Smooth muscle cell (in vitro differentiated cells): ENCODE measurements around the gene ABCA3. TPM values are rescaled to one million over a fixed set of nuclear protein-coding genes. Genes with fewer than 3 reads are reported as not detected.

ENCODE experiments used
- DNase-seq: peaks from one replicate; lab custom pipeline; 2025; ENCODE audit not compliant: unreplicated experiment; lab: John Stamatoyannopoulos, UW
- H2AFZ ChIP-seq: fragments of 200-600 bp; sonication (generic); 2 replicates; pipeline ENCODE4 v1.6.0; 2016; ENCODE audit warnings: antibody characterized with exemption, low read depth, mild to moderate bottlenecking
- H3F3A ChIP-seq: fragments of 200-600 bp; sonication (generic); 2 replicates; pipeline ENCODE4 v1.6.0; 2017; ENCODE audit warnings: antibody characterized with exemption, low read depth
- H3K27ac ChIP-seq: fragments of 200-600 bp; sonication (generic); 2 replicates; pipeline ENCODE4 v1.5.1; 2016; ENCODE audit warnings: low read depth, mild to moderate bottlenecking
- H3K27me3 ChIP-seq: fragments of 200-600 bp; sonication (generic); 2 replicates; pipeline ENCODE4 v1.6.1; 2016; ENCODE audit warnings: low read depth, mild to moderate bottlenecking
- H3K36me3 ChIP-seq: fragments of 200-600 bp; sonication (generic); 2 replicates; pipeline ENCODE4 v1.5.1; 2016; ENCODE audit warnings: low read depth
- H3K4me1 ChIP-seq: fragments of 200-600 bp; sonication (generic); 2 replicates; pipeline ENCODE4 v1.5.1; 2016; ENCODE audit warnings: low read depth
- H3K4me2 ChIP-seq: fragments of 200-600 bp; sonication (generic); 2 replicates; pipeline ENCODE4 v1.6.0; 2016; ENCODE audit warnings: mild to moderate bottlenecking
- H3K4me3 ChIP-seq: fragments of 200-600 bp; sonication (generic); 2 replicates; pipeline ENCODE4 v1.5.1; 2016; ENCODE audit warnings: mild to moderate bottlenecking
- H3K79me2 ChIP-seq: fragments of 200-600 bp; sonication (generic); 2 replicates; pipeline ENCODE4 v1.6.0; 2016; ENCODE audit warnings: low read depth, mild to moderate bottlenecking
- H3K9ac ChIP-seq: fragments of 200-600 bp; sonication (generic); 2 replicates; pipeline ENCODE4 v1.6.0; 2016; ENCODE audit warnings: low read depth
- H3K9me3 ChIP-seq: fragments of 200-600 bp; sonication (generic); replicated peaks from 2 replicates; pipeline ENCODE4 v1.5.1; 2016; ENCODE audit warnings: low read depth
- H4K20me1 ChIP-seq: fragments of 200-600 bp; sonication (generic); 2 replicates; pipeline ENCODE4 v1.6.0; 2016; ENCODE audit warnings: low read depth
- WGBS: methylation state at CpG from one replicate; pipeline ENCODE4 v1.1.7; 2016; ENCODE audit warnings: low lambda C conversion rate; 5-methylcytosine and 5-hydroxymethylcytosine counted together
- polyA plus RNA-seq: library from polyadenylated mRNA; unstranded; fragments of >200 nt; fragmentation: Nextera tagmentation; extraction: Ambion mirVana; gene quantifications from 2 replicates; pipeline ENCODE4 v1.2.1, GENCODE V29; 2016
- total RNA-seq: library from RNA; depleted of rRNA; stranded (reverse); fragments of >200 nt; gene quantifications from 2 replicates; pipeline ENCODE4 v1.2.3, GENCODE V29; 2014
- TF ChIP-seq, protein P1 (sequence below): fragments of 200-600 bp; sonication (generic); IDR thresholded peaks from 2 replicates; pipeline ENCODE4 v1.5.1; 2017; ENCODE audit warnings: borderline replicate concordance, mild to moderate bottlenecking, antibody characterized with exemption; ENCODE audit not compliant: insufficient read depth, poor library complexity, severe bottlenecking

Gene ABCA3
- total and polyA plus RNA-seq, 2 experiments from 2014 or later: 1.4 to 2.2 TPM

DNA sequence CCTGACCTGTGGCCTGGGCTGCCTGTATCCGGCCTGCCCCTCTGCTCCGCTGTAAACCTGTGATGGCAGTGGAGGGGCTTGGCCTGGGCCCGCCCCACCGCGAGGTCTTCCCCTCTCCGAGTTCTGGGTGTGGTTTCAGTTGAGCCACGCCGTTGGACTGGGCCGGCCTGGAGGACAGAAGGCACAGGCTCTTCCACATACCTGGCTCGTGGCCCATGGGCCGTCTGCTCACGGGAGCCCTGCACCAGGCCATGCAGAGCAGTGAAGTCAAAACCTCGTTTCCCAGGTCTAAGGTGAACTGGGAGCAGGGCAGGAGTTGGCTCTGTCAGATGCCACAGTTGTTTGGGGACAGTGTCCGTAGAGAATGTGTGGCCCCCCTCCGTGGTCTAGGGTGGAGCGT is 67.0 kb downstream of the ABCA3 start:
- Histone ChIP-seq H3K4me1 (peaks cover 6% of the 10 kb centered on the region), H3K4me2 (no peak overlapping the region), H3K36me3 (no peaks in the 10 kb centered on the region), H3K27me3 (no peaks in the 10 kb centered on the region), H3K4me3 (no peak overlapping the region), H3K9me3 (no peaks in the 10 kb centered on the region), H4K20me1 (peaks cover 20% of the 10 kb centered on the region), H3F3A (no peaks in the 10 kb centered on the region), H3K79me2 (peaks cover 19% of the 10 kb centered on the region), H3K9ac (no peak overlapping the region), H2AFZ (no peak overlapping the region), H3K27ac (no peak overlapping the region)
- no peak for DNase-seq
- TF ChIP-seq, protein P1, sequence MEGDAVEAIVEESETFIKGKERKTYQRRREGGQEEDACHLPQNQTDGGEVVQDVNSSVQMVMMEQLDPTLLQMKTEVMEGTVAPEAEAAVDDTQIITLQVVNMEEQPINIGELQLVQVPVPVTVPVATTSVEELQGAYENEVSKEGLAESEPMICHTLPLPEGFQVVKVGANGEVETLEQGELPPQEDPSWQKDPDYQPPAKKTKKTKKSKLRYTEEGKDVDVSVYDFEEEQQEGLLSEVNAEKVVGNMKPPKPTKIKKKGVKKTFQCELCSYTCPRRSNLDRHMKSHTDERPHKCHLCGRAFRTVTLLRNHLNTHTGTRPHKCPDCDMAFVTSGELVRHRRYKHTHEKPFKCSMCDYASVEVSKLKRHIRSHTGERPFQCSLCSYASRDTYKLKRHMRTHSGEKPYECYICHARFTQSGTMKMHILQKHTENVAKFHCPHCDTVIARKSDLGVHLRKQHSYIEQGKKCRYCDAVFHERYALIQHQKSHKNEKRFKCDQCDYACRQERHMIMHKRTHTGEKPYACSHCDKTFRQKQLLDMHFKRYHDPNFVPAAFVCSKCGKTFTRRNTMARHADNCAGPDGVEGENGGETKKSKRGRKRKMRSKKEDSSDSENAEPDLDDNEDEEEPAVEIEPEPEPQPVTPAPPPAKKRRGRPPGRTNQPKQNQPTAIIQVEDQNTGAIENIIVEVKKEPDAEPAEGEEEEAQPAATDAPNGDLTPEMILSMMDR: no peak
- WGBS: 95% methylated on average over 16 of the region's 16 CpGs

DNA sequence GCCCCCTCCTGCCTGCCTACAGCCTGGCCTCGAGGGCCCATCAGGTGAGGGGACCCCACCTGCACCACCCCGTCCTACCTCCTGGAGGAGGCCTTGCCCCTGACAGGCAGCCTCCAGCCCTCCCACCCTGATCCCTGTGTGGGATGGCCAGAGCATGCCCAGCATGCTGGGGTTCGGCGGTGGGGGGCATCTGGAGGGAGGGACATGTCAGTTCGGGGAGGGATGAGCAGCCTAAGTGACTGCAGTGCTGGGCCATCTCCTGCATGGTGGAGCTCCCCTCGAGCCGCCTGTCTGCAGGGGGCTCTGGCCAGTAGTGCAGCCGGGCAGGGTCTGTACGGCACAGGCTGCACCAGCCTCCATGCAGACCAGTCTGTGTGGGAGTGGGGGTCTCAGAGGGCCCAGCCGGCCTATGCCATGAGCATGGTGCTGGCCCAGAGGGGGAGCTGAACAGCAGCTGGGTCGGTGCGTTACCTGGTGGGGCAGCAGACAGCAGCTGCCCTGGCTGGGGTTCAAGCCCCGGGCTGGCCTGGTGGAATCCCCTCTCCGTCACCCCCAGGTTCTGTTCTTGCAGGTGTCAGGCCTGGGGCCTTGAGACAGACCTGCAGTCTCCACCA is 68.6 kb downstream of the ABCA3 start:
- no peak overlapping the region for H2AFZ ChIP-seq
- H3K79me2 ChIP-seq: peaks cover 28% of the 10 kb centered on the region
- H3K4me3 ChIP-seq: no peak overlapping the region
- H3K4me1 ChIP-seq: peaks cover 6% of the 10 kb centered on the region
- H3K36me3 ChIP-seq: no peaks in the 10 kb centered on the region
- H3K9ac ChIP-seq: no peak overlapping the region
- no peak overlapping the region for H3K4me2 ChIP-seq
- WGBS: 97% methylated on average over 10 of the region's 14 CpGs
- no peak overlapping the region for H3K27ac ChIP-seq
- H3K9me3 ChIP-seq: no peaks in the 10 kb centered on the region
- H4K20me1 ChIP-seq: peaks cover 25% of the 10 kb centered on the region
- no peaks in the 10 kb centered on the region for H3K27me3 ChIP-seq
- TF ChIP-seq, protein P1: no peak
- no peaks in the 10 kb centered on the region for H3F3A ChIP-seq
- no peak for DNase-seq

DNA sequence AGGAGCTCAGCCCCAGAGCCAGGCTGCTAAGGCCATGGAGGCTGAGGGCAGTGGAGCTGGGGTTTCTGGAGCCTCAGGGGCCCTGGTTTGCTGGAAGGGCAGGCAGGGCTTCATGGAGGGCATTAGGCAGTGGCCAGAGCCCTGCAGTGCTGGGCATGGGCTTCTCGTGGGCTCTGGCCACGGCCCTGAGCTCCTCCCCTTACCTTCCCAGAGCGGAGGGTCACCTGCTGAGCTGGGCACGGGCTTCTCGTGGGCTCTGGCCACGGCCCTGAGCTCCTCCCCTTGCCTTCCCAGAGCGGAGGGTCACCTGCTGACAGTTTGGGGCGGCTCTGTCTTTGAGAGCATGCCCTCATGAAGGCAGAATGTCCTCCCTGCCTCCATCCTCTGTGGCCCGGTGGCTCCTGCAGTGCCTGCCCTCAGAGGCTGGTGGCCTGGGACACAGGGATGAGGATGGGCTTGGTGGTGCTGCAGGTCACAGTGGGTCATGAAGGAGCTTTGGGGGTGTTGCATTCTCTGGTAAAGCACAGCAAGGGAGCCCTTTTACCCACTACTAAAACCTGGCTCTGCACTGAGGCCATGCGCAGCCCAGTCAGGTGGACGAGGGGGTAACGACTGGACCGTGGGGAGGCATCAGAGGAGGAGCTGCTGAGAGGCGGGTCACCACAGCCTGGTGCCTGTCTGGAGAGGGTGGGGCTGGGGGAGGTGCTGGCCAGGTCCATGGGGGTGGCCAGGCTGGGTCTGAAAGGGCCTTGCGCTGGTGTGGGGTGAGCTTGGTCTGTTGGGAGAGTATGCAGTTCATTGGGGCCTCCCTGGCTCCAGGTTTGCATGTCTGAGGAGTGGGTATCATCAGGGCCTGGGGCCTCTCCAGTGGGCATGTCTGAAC is 69.7 kb downstream of the ABCA3 start:
- H3K4me1 ChIP-seq: peaks cover 10% of the 10 kb centered on the region

More for the DNA sequence above, 69.7 kb downstream of the ABCA3 start:
- peaks cover 39% of the 10 kb centered on the region for H3K79me2 ChIP-seq
- H3K36me3 ChIP-seq: no peaks in the 10 kb centered on the region
- 89% methylated on average over 14 of the region's 15 CpGs for WGBS
- no peaks in the 10 kb centered on the region for H3K9me3 ChIP-seq
- H3K9ac ChIP-seq: no peak overlapping the region
- no peak for DNase-seq
- TF ChIP-seq, protein P1: no peak
- no peaks in the 10 kb centered on the region for H3K27me3 ChIP-seq
- no peak overlapping the region for H2AFZ ChIP-seq
- H3K4me2 ChIP-seq: no peak overlapping the region
- peaks cover 37% of the 10 kb centered on the region for H4K20me1 ChIP-seq
- peaks cover 4% of the 10 kb centered on the region for H3F3A ChIP-seq
- H3K4me3 ChIP-seq: no peak overlapping the region
- no peak overlapping the region for H3K27ac ChIP-seq
